Keratinocyte (primary cell): ENCODE results near the gene FURIN. TPM values are rescaled to one million over a fixed set of nuclear protein-coding genes. Genes with fewer than 3 reads are reported as not detected.

Experiments
- DNase-seq: peaks from one replicate; pipeline ENCODE4 v3.0.0-alpha.2; 2011; ENCODE audit warnings: low read depth, missing footprints, low spot score
- FAIRE-seq: peaks from 2 replicates; lab custom pipeline; 2011; peaks lifted over from hg19 to GRCh38; lab: Jason Lieb, UNC
- H2AFZ ChIP-seq: 2 replicates; pipeline ENCODE4 v1.6.0; 2012; ENCODE audit warnings: low read length, control low read depth, inconsistent platforms; ENCODE audit not compliant: control insufficient read depth
- H3K27ac ChIP-seq: 2 replicates; pipeline ENCODE4 v1.5.1; 2011; ENCODE audit warnings: low read length; ENCODE audit not compliant: control insufficient read depth, insufficient read depth
- H3K27me3 ChIP-seq: 3 replicates; pipeline ENCODE4 v1.6.0; 2011; ENCODE audit warnings: low read length; ENCODE audit not compliant: control insufficient read depth, insufficient read depth; ENCODE audit errors: extremely low read depth
- H3K36me3 ChIP-seq, 2 experiments: 2 replicates in 1 of 2; 3 replicates in 1 of 2; pipeline ENCODE4 v1.5.1; 2011; ENCODE audit warnings: low read length in 2 of 2, mild to moderate bottlenecking in 1 of 2; ENCODE audit not compliant: control insufficient read depth in 2 of 2, insufficient read depth in 2 of 2; ENCODE audit errors: extremely low read depth in 1 of 2
- H3K4me1 ChIP-seq: 3 replicates; pipeline ENCODE4 v1.5.1; 2011; ENCODE audit warnings: low read length; ENCODE audit not compliant: control insufficient read depth, insufficient read depth; ENCODE audit errors: extremely low read depth
- H3K4me2 ChIP-seq: 3 replicates; pipeline ENCODE4 v1.6.0; 2011; ENCODE audit warnings: low read depth, low read length; ENCODE audit not compliant: control insufficient read depth, insufficient read depth; ENCODE audit errors: extremely low read depth
- H3K4me3 ChIP-seq, 3 experiments: fragments of 200-600 bp in 1 of 3; sonication (generic) in 1 of 3; 2 replicates in 2 of 3; 3 replicates in 1 of 3; pipeline ENCODE4 v1.5.1; 2011 to 2016; ENCODE audit warnings: low read length in 3 of 3, mild to moderate bottlenecking in 3 of 3, control low read depth in 2 of 3, inconsistent platforms in 1 of 3, low read depth in 1 of 3, mixed read lengths in 1 of 3, mixed run types in 1 of 3, moderate library complexity in 1 of 3; ENCODE audit not compliant: control insufficient read depth in 2 of 3, insufficient read depth in 2 of 3; ENCODE audit errors: extremely low read depth in 1 of 3
- H3K79me2 ChIP-seq: 2 replicates; pipeline ENCODE4 v1.6.0; 2012; ENCODE audit warnings: low read length; ENCODE audit not compliant: control insufficient read depth, insufficient read depth
- H3K9ac ChIP-seq: 3 replicates; pipeline ENCODE4 v1.6.0; 2011; ENCODE audit warnings: low read length; ENCODE audit not compliant: control insufficient read depth, insufficient read depth; ENCODE audit errors: extremely low read depth
- H3K9me1 ChIP-seq: 3 replicates; pipeline ENCODE4 v1.6.0; 2011; ENCODE audit warnings: low read length; ENCODE audit not compliant: control insufficient read depth, insufficient read depth; ENCODE audit errors: extremely low read depth
- H3K9me3 ChIP-seq: 2 replicates; pipeline ENCODE4 v1.5.1; 2012; ENCODE audit warnings: low read depth, low read length; ENCODE audit not compliant: control insufficient read depth
- H4K20me1 ChIP-seq: 3 replicates; pipeline ENCODE4 v1.6.0; 2011; ENCODE audit warnings: low read length; ENCODE audit not compliant: control insufficient read depth, insufficient read depth; ENCODE audit errors: extremely low read depth
- EZH2 ChIP-seq: IDR thresholded peaks from one replicate; pipeline ENCODE4 v1.6.1; 2012; ENCODE audit warnings: inconsistent platforms, mild to moderate bottlenecking, low read length, moderate library complexity
- dilution Hi-C: fragments of 300-500 bp; cut with MboI; formaldehyde crosslinking; loops from one replicate; pipeline ENCODE4 v1.7.0; 2020; ENCODE audit warnings: low sequenced_read_pairs; ENCODE audit not compliant: extremely low pct_ligation_motif_present
- polyA plus RNA-seq, 5 experiments: library from polyadenylated mRNA; depleted of rRNA in 3 of 5; stranded (reverse) in 3 of 5; stranded (forward) in 1 of 5; unstranded in 1 of 5; fragments of >200 nt; gene quantifications; 1 replicate in 1 of 5; 2 replicates in 3 of 5; 3 replicates in 1 of 5; pipeline versions ENCODE4 v1.2.1 to v1.2.3, GENCODE V29; 2011 to 2012; ENCODE audit warnings: missing spikeins in 2 of 5, low read depth in 1 of 5, low replicate concordance in 1 of 5
- TF ChIP-seq, protein P1 (sequence below), 3 experiments: IDR thresholded peaks in 1 of 3; conservative IDR thresholded peaks in 1 of 3; optimal IDR thresholded peaks in 1 of 3; 2 replicates in 2 of 3; 3 replicates in 1 of 3; pipeline versions ENCODE3 to v1.5.1; 2011; ENCODE audit warnings: low read length in 3 of 3, mild to moderate bottlenecking in 3 of 3, moderate library complexity in 2 of 3, control low read depth in 1 of 3, inconsistent platforms in 1 of 3; ENCODE audit not compliant: insufficient read depth in 2 of 3; ENCODE audit errors: extremely low read depth in 1 of 3

The FURIN gene
- polyA plus RNA-seq, 1 donor (not counting 4 experiments of a cell fraction or from before 2014, with no cell fraction given): 22.8 TPM

DNA sequence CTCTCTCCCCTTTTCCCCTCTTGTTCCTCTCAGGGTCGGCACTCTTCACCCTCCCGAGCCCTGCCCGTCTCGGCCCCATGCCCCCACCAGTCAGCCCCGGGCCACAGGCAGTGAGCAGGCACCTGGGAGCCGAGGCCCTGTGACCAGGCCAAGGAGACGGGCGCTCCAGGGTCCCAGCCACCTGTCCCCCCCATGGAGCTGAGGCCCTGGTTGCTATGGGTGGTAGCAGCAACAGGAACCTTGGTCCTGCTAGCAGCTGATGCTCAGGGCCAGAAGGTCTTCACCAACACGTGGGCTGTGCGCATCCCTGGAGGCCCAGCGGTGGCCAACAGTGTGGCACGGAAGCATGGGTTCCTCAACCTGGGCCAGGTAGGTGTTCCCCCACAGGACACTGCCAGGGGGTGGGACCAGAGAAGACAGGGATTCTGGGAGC is 7.2 kb downstream of the FURIN start:
- TF ChIP-seq EZH2: no peak
- TF ChIP-seq, protein P1, sequence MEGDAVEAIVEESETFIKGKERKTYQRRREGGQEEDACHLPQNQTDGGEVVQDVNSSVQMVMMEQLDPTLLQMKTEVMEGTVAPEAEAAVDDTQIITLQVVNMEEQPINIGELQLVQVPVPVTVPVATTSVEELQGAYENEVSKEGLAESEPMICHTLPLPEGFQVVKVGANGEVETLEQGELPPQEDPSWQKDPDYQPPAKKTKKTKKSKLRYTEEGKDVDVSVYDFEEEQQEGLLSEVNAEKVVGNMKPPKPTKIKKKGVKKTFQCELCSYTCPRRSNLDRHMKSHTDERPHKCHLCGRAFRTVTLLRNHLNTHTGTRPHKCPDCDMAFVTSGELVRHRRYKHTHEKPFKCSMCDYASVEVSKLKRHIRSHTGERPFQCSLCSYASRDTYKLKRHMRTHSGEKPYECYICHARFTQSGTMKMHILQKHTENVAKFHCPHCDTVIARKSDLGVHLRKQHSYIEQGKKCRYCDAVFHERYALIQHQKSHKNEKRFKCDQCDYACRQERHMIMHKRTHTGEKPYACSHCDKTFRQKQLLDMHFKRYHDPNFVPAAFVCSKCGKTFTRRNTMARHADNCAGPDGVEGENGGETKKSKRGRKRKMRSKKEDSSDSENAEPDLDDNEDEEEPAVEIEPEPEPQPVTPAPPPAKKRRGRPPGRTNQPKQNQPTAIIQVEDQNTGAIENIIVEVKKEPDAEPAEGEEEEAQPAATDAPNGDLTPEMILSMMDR (optimal IDR thresholded peaks at IDR 0.05 in 1 of 3, IDR thresholded peaks at IDR 0.05 in 1 of 3, conservative IDR thresholded peaks at IDR 0.05 in 1 of 3; ENCODE audit: extremely low read depth in 1 of 3, insufficient read depth in 2 of 3, low read length in 3 of 3): no peak
- peaks cover 10 to 31% of the 10 kb centered on the region in 2 experiments for H3K36me3 ChIP-seq
- no peaks in the 10 kb centered on the region for H3K9me1 ChIP-seq
- H3K4me3 ChIP-seq: no peak overlapping the region
- peaks cover 49% of the 10 kb centered on the region for H3K79me2 ChIP-seq
- dilution Hi-C loops: no loop called here
- no peak for FAIRE-seq
- no peak overlapping the region for H3K27ac ChIP-seq
- no peak overlapping the region for H3K4me2 ChIP-seq
- no peak overlapping the region for H3K9ac ChIP-seq
- H3K27me3 ChIP-seq: no peaks in the 10 kb centered on the region
- H2AFZ ChIP-seq: no peak overlapping the region
- no peaks in the 10 kb centered on the region for H4K20me1 ChIP-seq
- H3K9me3 ChIP-seq: no peaks in the 10 kb centered on the region
- peaks cover 22% of the 10 kb centered on the region for H3K4me1 ChIP-seq
- no peak for DNase-seq

DNA sequence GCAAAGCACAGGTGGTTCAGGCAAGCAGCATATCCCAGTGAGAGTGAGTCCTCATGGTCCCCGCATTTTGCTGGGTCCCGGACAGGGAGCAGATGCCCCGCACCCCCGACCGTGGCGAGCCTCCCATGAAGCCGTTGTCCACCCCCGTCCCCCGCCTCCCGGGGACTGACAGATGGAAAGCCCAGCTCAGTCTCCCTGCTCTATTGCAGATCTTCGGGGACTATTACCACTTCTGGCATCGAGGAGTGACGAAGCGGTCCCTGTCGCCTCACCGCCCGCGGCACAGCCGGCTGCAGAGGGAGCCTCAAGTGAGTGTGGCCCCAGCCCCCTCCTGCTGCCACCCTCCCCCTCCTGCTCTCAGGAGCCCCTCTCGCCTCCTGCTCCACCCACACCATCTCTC is 7.7 kb downstream of the FURIN start:
- Histone ChIP-seq H3K4me3 (no peak overlapping the region), H2AFZ (no peak overlapping the region), H3K27me3 (no peaks in the 10 kb centered on the region), H3K36me3 (peaks cover 15 to 34% of the 10 kb centered on the region in 2 experiments), H3K27ac (no peak overlapping the region), H4K20me1 (no peaks in the 10 kb centered on the region), H3K4me1 (peaks cover 19% of the 10 kb centered on the region), H3K79me2 (peaks cover 45% of the 10 kb centered on the region), H3K4me2 (no peak overlapping the region), H3K9me3 (no peaks in the 10 kb centered on the region), H3K9ac (no peak overlapping the region), H3K9me1 (no peaks in the 10 kb centered on the region)
- TF ChIP-seq, protein P1 (optimal IDR thresholded peaks at IDR 0.05 in 1 of 3, IDR thresholded peaks at IDR 0.05 in 1 of 3, conservative IDR thresholded peaks at IDR 0.05 in 1 of 3; ENCODE audit: extremely low read depth in 1 of 3, insufficient read depth in 2 of 3, low read length in 3 of 3): no peak
- no peak for TF ChIP-seq EZH2
- FAIRE-seq (no peak), DNase-seq (no peak)
- dilution Hi-C loops: no loop called here
